NCI-H510A treated with DMSO at 0.1 percent for 48 hours (cell line): ENCODE results near the gene CYP26C1.

Experiments used
- DNase-seq: peaks from one replicate; lab custom pipeline; 2025; lab: John Stamatoyannopoulos, UW

Gene CYP26C1

DNA sequence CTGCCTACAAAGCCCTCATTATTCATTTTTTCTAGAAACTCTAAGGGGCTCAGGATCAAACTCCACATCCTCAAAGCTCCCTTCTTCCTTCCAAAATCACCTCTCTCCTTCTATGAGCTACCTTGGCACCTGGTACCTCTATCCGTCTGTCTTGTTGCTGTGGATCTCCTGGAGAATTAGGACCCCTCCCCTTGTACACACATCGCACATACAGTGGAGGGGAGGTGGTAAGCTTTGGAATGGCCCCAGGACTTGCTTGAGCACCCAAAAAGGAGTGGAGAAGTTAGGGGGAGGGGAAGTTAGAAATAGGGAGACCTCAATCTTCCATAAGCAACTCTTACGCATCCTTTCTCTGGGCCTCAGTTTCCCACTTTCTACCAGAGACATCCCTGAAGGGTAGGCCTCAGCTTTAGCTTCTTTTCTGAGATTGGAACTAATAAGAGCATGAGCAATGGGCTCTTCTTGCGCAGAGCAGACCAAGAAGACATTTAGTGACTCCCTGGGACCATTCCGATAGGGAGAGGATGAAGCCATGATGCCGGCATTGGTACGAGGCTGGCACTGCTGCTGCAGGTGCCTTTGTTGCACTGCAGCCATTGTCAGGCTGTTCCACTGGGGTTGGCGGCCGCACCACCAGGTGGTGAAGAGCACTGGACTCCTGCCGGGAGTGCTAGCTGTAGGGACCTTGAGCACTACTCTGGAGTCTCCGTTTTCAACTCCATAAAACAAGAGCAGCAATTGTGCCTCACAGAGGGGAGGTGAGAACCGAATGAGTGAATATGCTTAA, 4.5 kb downstream of the CYP26C1 start:
- DNase-seq: no peak

- no peak for DNase-seq
Observed at GRCh38 chr10:93065675-93066543, 5.3 kb downstream of the CYP26C1 start.

- no peak for DNase-seq
Observed at GRCh38 chr10:93066544-93066913, 5.9 kb downstream of the CYP26C1 start.

DNA sequence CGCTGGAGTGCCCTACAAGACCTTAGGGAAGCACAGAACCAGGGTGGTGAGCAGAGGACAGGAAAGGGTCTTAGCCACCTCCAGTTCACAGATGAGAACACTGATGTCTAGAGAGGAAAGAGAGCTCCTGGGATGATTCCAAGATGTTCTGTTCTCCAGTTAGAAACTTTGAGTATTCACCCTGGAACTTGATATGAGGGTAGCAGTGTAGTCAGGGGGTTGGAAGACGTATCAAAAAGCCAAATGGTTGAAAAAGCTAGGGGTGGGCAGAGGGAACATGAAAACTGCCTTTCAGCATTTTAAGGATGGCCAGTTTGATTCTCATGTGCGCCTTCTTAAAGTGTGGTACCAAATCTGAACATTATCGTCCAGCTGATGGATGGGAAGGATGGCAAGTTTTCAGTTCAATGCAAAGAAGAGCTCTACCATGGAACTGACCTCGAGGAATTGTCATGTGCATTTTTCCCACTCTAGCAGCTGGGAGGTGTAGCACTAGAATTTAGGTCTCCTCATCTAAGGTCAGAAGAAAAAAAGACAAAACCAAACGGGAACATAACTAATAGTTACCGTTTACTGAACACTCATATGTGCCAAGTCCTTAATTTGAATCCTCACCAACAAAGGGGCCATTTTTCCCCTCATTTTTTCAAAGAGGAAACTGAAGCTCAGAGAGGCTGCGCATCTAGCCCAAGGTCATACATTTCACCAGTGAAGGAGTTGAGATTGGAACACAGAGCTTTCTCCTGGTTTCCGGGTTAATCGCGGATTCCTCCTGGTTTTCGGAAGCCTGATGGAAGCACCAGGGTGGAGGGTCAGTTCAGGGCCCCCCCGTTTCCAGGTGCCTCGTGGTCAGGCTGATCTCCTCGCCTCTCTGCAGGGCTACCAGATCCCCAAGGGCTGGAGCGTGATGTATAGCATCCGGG, 7.1 kb downstream of the CYP26C1 start:
- DNase-seq: no peak

GRCh38 chr10:93068411-93069244, 8.0 kb downstream of the CYP26C1 start:
- peak; percentile 5 for DNase-seq

GRCh38 chr10:93069245-93069561, 8.6 kb downstream of the CYP26C1 start:
- no peak for DNase-seq

DNA sequence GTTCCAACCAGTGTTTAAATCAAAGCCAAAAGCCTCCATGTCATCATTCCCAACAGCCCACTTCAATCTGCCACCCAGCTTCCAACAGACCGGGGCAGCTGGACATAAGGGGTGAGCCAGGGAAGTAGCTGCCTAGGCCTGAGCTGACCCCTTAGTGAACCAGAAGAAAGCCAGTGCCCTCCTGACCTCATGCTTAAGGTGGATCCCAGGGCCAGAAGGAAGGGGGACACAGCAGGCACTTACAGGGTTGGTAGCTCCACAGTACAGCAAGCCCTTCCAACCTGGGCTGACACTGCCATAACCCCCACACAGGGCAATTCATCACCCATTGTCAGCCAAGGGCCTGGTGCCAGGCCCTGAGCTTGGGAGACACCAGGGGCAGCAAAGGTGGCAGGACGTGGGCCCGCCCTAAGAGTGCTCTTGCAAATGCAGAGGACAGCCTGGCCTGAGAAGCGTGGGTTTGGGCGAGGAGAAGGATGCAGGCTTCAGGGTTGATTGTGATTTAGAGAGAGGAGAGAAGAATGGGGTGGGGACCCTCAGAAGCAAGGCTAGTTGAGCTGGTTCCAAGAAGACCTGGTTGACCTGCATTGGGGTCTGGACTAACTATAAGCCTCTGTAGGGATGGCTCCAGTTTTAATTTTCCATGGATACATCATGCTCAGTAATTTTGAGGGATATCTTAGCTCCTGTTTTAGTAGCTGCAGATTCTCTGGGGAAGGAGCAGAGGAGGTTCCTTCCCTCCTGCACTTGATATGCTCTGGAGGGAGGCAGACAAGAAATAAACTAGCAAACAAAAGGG, 10.0 kb downstream of the CYP26C1 start:
- DNase-seq: no peak

DNA sequence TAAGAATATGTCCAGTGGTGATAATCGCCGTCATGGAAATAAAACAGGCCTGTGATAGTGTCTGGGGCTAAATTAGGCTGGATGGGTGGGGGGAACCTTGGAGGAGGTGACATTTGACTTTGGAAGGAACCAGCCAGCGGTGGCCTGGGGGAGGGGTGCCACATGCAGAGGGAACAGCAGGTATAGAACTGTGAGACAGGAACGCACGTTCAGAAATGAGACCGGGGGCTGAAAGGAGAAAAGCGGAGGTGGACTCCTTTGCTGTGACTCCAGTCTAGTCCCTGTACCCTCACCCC, 10.5 kb downstream of the CYP26C1 start:
- no peak for DNase-seq

- peak; percentile 16 for DNase-seq
Observed at GRCh38 chr10:93071674-93072224, 11.2 kb downstream of the CYP26C1 start.

- DNase-seq: peak; percentile 37
Observed at GRCh38 chr10:93072225-93072712, 11.7 kb downstream of the CYP26C1 start.

- DNase-seq: no peak
Observed at GRCh38 chr10:93072713-93073538, 12.3 kb downstream of the CYP26C1 start.

GRCh38 chr10:93073539-93074146, 13.0 kb downstream of the CYP26C1 start, which contains the start of gene CYP26A1:
CYP26A1 (plus strand) TSS chr10:93073893; CDS start chr10:93073935, 42 bp downstream.
- DNase-seq: peak; percentile 11

GRCh38 chr10:93074147-93074596, 13.6 kb downstream of the CYP26C1 start:
- DNase-seq: no peak

GRCh38 chr10:93074597-93075368, 14.2 kb downstream of the CYP26C1 start:
- no peak for DNase-seq

GRCh38 chr10:93075369-93076221, 15.0 kb downstream of the CYP26C1 start:
- DNase-seq: no peak

GRCh38 chr10:93076871-93077270, 16.3 kb downstream of the CYP26C1 start:
- no peak for DNase-seq

- DNase-seq: no peak
Observed at GRCh38 chr10:93077860-93078337, 17.3 kb downstream of the CYP26C1 start.
